ENCODE data around the gene PLA2G2D. TPM values are rescaled to one million over a fixed set of nuclear protein-coding genes. Genes with fewer than 3 reads are reported as not detected.

The PLA2G2D gene
- total and polyA plus RNA-seq, 2 of the 8 experiments (the other 6 are each of a cell fraction or from before 2014, with no cell fraction given), result not detected

- POLR2A ChIA-PET (ENCODE audit: partially characterized antibody), result no interaction called here
- Histone ChIP-seq H2BK12ac (ENCODE audit: low read depth, low read length) (peak overlapping the region; percentile 93; the same call in 1 of the 2 replicates), H3K79me1 (ENCODE audit: low read depth, low read length) (no peaks in the 10 kb centered on the region; the same call in 1 of the 2 replicates), H2BK5ac (ENCODE audit: low read depth, low read length) (no peak overlapping the region), H3K14ac (ENCODE audit: insufficient read length) (no peak overlapping the region), H3K79me2 (ENCODE audit: control insufficient read depth in 1 of 2, insufficient read depth in 2 of 2, low read length in 2 of 2) (no peaks in the 10 kb centered on the region), H3K4me2 (ENCODE audit: insufficient read depth in 1 of 2, low read depth in 2 of 2, low read length in 2 of 2) (no peak overlapping the region), H3K23me2 (ENCODE audit: low read depth, low read length) (no peaks in the 10 kb centered on the region), H3K56ac (replicated peaks; ENCODE audit: insufficient read length, low read depth, low read length) (no peak overlapping the region), H3K18ac (ENCODE audit: extremely low read depth, low read length) (peak overlapping the region; percentile 81; the same call in 1 of the 2 replicates), H2BK15ac (ENCODE audit: low read length) (no peak overlapping the region), H3K9me3 (ENCODE audit: insufficient read depth in 2 of 2, low read depth in 1 of 2, low read length in 1 of 2) (peaks cover 5 to 10% of the 10 kb centered on the region in 2 experiments), H3K23ac (ENCODE audit: insufficient read length) (no peak overlapping the region), H3K27ac (ENCODE audit: low read depth, low read length) (no peak overlapping the region), H4K5ac (ENCODE audit: insufficient read length, low read depth, low read length) (no peak overlapping the region), H2BK120ac (replicated peaks; ENCODE audit: low read depth, low read length) (no peak overlapping the region), H2BK20ac (ENCODE audit: low read length) (no peak overlapping the region), H2AK5ac (ENCODE audit: low read depth, low read length) (peak overlapping the region; percentile 9; the same call in 1 of the 2 replicates), H4K20me1 (replicated peaks in 1 of 2; ENCODE audit: control insufficient read depth in 1 of 2, insufficient read depth in 2 of 2, low read length in 2 of 2) (peaks cover 0 to 1% of the 10 kb centered on the region in 2 experiments), H3K4me1 (replicated peaks in 1 of 4; ENCODE audit: control insufficient read depth in 3 of 4, insufficient read depth in 4 of 4, low read length in 3 of 4) (peaks cover 0 to 5% (median 0%) of the 10 kb centered on the region in 4 experiments; a peak in 2 of 7 replicates), H3K36me3 (ENCODE audit: control insufficient read depth in 2 of 4, insufficient read depth in 4 of 4, low read length in 3 of 4) (no peaks in the 10 kb centered on the region), H4K91ac (replicated peaks; ENCODE audit: insufficient read length, low read length) (no peak overlapping the region), H3K9ac (replicated peaks in 1 of 4; ENCODE audit: extremely low read depth in 1 of 4, low read depth in 3 of 4, low read length in 3 of 4) (no peak overlapping the region), H4K8ac (ENCODE audit: extremely low read depth, insufficient read depth, low read length) (no peak overlapping the region), H2AFZ (ENCODE audit: low read length) (no peak overlapping the region), H3K4me3 (ENCODE audit: extremely low read depth in 1 of 4, insufficient read depth in 2 of 4, low read depth in 3 of 4, low read length in 4 of 4) (no peak overlapping the region), H3K4ac (replicated peaks; ENCODE audit: insufficient read length, low read depth, low read length) (no peak overlapping the region), H3K27me3 (replicated peaks in 1 of 4; ENCODE audit: control insufficient read depth in 3 of 4, extremely low read depth in 1 of 4, insufficient read depth in 3 of 4, low read length in 3 of 4) (no peaks in the 10 kb centered on the region)
- no peak for DNase-seq (ENCODE audit: low read depth in 1 of 2, low spot score in 2 of 2)
- FAIRE-seq, result no peak
- CTCF ChIA-PET (ENCODE audit: partially characterized antibody), result interaction anchor here (0.6 to 8.4 kb wide), 46 partner anchors 8 to 328 kb away, joined by 3 to 89 read pairs (median 5); partner anchors contain the start of genes PLA2G2A and PLA2G2D
- TF ChIP-seq SP2 (IDR thresholded peaks at IDR 0.05; ENCODE audit: low read length) (no peak), RAD21 (IDR thresholded peaks at IDR 0.05 in 1 of 2, conservative IDR thresholded peaks at IDR 0.05 in 1 of 2; ENCODE audit: low read depth in 2 of 2, low read length in 2 of 2) (peak; percentile 58 to 74), KDM1A (IDR thresholded peaks at IDR 0.05; ENCODE audit: borderline replicate concordance, low read length) (peak; percentile 48; the same call in 1 of the 2 replicates), JUN (IDR thresholded peaks at IDR 0.05; ENCODE audit: low read depth, low read length) (peak; percentile 48; the same call in 1 of the 2 replicates), CTCF (IDR thresholded peaks at IDR 0.05; ENCODE audit: control extremely low read depth in 1 of 3, insufficient read depth in 1 of 3, low read depth in 1 of 3, low read length in 3 of 3) (peak; percentile 33 to 74 (median 65)), POLR2AphosphoS5 (IDR thresholded peaks at IDR 0.05; ENCODE audit: low read depth, low read length) (no peak)
- 86% methylated on average over 16 of the region's 16 CpGs; no CpG with 5 or more reads in 1 of the 2 experiments for WGBS, 2 experiments (ENCODE audit: extremely low coverage in 1 of 2, insufficient coverage in 1 of 2, insufficient read length in 1 of 2, insufficient replicate concordance in 2 of 2, low coverage in 1 of 2, low lambda C conversion rate in 2 of 2, missing lambda C conversion rate in 1 of 2)
Measured at GRCh38 chr1:20165522-20165951, 46.2 kb upstream of the PLA2G2D start.
